PC-3 (cell line): Measurements from ENCODE around the gene CBX5. TPM values are rescaled to one million over a fixed set of nuclear protein-coding genes. Genes with fewer than 3 reads are reported as not detected.

Experiments used
- ATAC-seq: fragments of 200-7000 bp; cut with Tn5 transposase; 2 replicates; pipeline ENCODE4 v1.9.1; 2020; ENCODE audit warnings: mild to moderate bottlenecking, moderate library complexity
- BruUV-seq: library from RNA; stranded (reverse); fragments of 400-500 nt; replicated peaks from 2 replicates; lab custom pipeline; 2021; lab: Mats Ljungman, UMichigan
- CTCF ChIA-PET: fragments of 300-600 bp; sonication (Branson Sonifier 250); formaldehyde crosslinking; loops from one replicate; lab custom pipeline; 2022; ENCODE audit warnings: antibody characterized with exemption; lab: Charles Lee
- POLR2A ChIA-PET: fragments of 300-600 bp; sonication (Branson Sonifier 250); formaldehyde crosslinking; loops from one replicate; lab custom pipeline; 2022; ENCODE audit warnings: antibody characterized with exemption; ENCODE audit not compliant: unreplicated experiment; lab: Charles Lee
- DNase-seq: peaks from one replicate; pipeline ENCODE4 v3.0.0-alpha.2; 2015
- H2AFZ ChIP-seq: fragments of 300-600 bp; sonication (generic); 2 replicates; pipeline ENCODE4 v1.6.0; 2016; ENCODE audit warnings: antibody characterized with exemption, low read length
- H3F3A ChIP-seq: fragments of 300-600 bp; sonication (generic); one replicate; pipeline ENCODE4 v1.6.0; 2017; ENCODE audit warnings: antibody characterized with exemption, low read length, control low read depth, mild to moderate bottlenecking; ENCODE audit not compliant: unreplicated experiment
- H3K27ac ChIP-seq: fragments of 300-600 bp; sonication (generic); 2 replicates; pipeline ENCODE4 v1.5.1; 2016; ENCODE audit warnings: mild to moderate bottlenecking, low read length
- H3K27me3 ChIP-seq: fragments of 300-600 bp; sonication (generic); 2 replicates; pipeline ENCODE4 v1.6.1; 2016; ENCODE audit warnings: low read length, mixed read lengths
- H3K36me3 ChIP-seq: fragments of 300-600 bp; sonication (generic); 2 replicates; pipeline ENCODE4 v1.6.1; 2016; ENCODE audit warnings: low read depth, mixed run types, low read length, mixed read lengths
- H3K4me1 ChIP-seq: fragments of 300-600 bp; sonication (generic); 2 replicates; pipeline ENCODE4 v1.5.1; 2016; ENCODE audit warnings: low read length; ENCODE audit not compliant: insufficient read depth
- H3K4me2 ChIP-seq: fragments of 300-600 bp; sonication (generic); 2 replicates; pipeline ENCODE4 v1.6.0; 2016; ENCODE audit warnings: low read length
- H3K4me3 ChIP-seq: fragments of 300-600 bp; sonication (generic); 2 replicates; pipeline ENCODE4 v1.5.1; 2016; ENCODE audit warnings: mild to moderate bottlenecking, low read length, mixed read lengths
- H3K79me2 ChIP-seq: fragments of 300-600 bp; sonication (generic); 2 replicates; pipeline ENCODE4 v1.6.1; 2017; ENCODE audit warnings: low read length, mixed read lengths
- H3K9ac ChIP-seq: fragments of 300-600 bp; sonication (generic); 2 replicates; pipeline ENCODE4 v1.6.0; 2016; ENCODE audit warnings: mild to moderate bottlenecking, low read length
- H3K9me2 ChIP-seq: fragments of 300-600 bp; sonication (generic); replicated peaks from 2 replicates; pipeline ENCODE4 v1.6.1; 2016; ENCODE audit warnings: mixed run types, low read length, mixed read lengths
- H3K9me3 ChIP-seq: fragments of 300-600 bp; sonication (generic); 2 replicates; pipeline ENCODE4 v1.6.1; 2016; ENCODE audit warnings: low read length, mixed read lengths
- H4K20me1 ChIP-seq: fragments of 300-600 bp; sonication (generic); 2 replicates; pipeline ENCODE4 v1.6.1; 2016; ENCODE audit warnings: low read length, mixed read lengths
- EZH2 ChIP-seq: fragments of 300-600 bp; sonication (generic); IDR thresholded peaks from one replicate; pipeline ENCODE4 v1.6.1; 2017; ENCODE audit warnings: antibody characterized with exemption, mild to moderate bottlenecking, low read length; ENCODE audit not compliant: unreplicated experiment
- EZH2phosphoT487 ChIP-seq: fragments of 300-600 bp; sonication (generic); IDR thresholded peaks from 2 replicates; pipeline ENCODE4 v1.6.1; 2018; ENCODE audit warnings: mild to moderate bottlenecking, antibody characterized with exemption, low read length, borderline replicate concordance
- intact Hi-C: fragments of 100-400 bp; cut with micrococcal nuclease; formaldehyde crosslinking; loops from 2 replicates; pipeline ENCODE4 v1.9.0; 2023
- total RNA-seq: library from RNA; depleted of rRNA; stranded (reverse); fragments of >200 nt; gene quantifications from 2 replicates; pipeline ENCODE4 v1.2.3, GENCODE V29; 2014
- TF ChIP-seq, protein P1 (sequence below): fragments of 300-600 bp; sonication (generic); conservative IDR thresholded peaks from 2 replicates; pipeline ENCODE4 v1.5.1; 2017; ENCODE audit warnings: antibody characterized with exemption, low read depth, mild to moderate bottlenecking, low read length

Gene CBX5
- total RNA-seq, 1 experiment from 2014 or later: 14.9 TPM

DNA sequence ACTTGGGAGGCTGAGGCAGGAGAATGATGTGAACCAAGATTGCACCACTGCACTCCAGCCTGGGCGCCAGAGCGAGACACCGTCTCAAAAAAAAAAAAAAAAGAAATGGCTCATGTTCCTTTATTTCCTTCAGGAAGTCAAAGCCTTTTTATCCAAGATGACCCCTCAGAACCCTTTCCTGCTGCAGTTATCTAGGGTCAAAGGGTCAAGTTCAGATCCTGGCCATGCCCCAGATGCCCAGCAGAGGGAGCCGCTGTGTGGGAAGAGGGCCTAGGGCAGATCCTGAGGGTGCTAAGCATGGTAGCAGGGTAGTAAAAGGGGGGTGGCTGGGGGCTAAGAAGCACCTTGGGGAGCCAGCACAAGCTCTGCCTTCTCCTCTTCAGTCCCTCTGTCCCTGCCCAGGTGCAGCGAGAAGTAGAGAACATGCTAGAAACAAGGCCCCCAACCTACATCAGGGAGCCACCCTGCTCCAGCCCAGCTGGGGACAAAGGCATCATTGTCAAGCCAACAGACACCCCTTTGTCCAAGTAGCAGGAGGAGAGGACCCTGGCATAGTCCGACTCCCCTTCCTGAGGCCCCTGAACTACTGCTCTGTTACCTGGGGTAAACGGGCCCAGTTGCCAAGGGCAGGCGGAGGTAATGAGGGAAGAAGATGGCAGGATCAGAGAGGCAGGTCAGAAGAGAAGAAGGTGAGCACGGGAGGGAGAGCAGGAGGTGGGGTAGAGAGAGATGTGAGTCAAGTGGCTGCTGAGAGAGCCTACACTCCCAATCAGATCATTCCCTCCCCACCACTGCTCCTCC is 14.4 kb upstream of the CBX5 start:
- no peaks in the 10 kb centered on the region for H3K9me3 ChIP-seq
- no TSS peak for BruUV-seq
- CTCF ChIA-PET: interaction anchor here (0.6 to 0.7 kb wide), 3 partner anchors 10 to 31 kb away, joined by 3 to 10 read pairs (median 4); partner anchors contain the start of gene COPZ1
- intact Hi-C loops: loop anchor here (2.0 kb wide), 2 partner anchors 30 to 66 kb away; partner anchors contain the start of gene COPZ1
- peaks cover 2% of the 10 kb centered on the region; the same call in 1 of the 2 replicates for H3K36me3 ChIP-seq
- H3K4me3 ChIP-seq: no peak overlapping the region
- no peaks in the 10 kb centered on the region for H3F3A ChIP-seq
- H3K9ac ChIP-seq: no peak overlapping the region
- H3K4me2 ChIP-seq: no peak overlapping the region
- POLR2A ChIA-PET: no interaction called here
- ATAC-seq: peak; percentile 44
- H3K79me2 ChIP-seq: no peaks in the 10 kb centered on the region
- DNase-seq: peak; percentile 49
- no peaks in the 10 kb centered on the region for H3K9me2 ChIP-seq
- no peak overlapping the region for H3K27ac ChIP-seq
- no peak overlapping the region for H2AFZ ChIP-seq
- no peak for TF ChIP-seq EZH2
- TF ChIP-seq, protein P1, sequence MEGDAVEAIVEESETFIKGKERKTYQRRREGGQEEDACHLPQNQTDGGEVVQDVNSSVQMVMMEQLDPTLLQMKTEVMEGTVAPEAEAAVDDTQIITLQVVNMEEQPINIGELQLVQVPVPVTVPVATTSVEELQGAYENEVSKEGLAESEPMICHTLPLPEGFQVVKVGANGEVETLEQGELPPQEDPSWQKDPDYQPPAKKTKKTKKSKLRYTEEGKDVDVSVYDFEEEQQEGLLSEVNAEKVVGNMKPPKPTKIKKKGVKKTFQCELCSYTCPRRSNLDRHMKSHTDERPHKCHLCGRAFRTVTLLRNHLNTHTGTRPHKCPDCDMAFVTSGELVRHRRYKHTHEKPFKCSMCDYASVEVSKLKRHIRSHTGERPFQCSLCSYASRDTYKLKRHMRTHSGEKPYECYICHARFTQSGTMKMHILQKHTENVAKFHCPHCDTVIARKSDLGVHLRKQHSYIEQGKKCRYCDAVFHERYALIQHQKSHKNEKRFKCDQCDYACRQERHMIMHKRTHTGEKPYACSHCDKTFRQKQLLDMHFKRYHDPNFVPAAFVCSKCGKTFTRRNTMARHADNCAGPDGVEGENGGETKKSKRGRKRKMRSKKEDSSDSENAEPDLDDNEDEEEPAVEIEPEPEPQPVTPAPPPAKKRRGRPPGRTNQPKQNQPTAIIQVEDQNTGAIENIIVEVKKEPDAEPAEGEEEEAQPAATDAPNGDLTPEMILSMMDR: peak; percentile 84
- no peaks in the 10 kb centered on the region for H3K27me3 ChIP-seq
- H4K20me1 ChIP-seq: no peaks in the 10 kb centered on the region
- no peaks in the 10 kb centered on the region for H3K4me1 ChIP-seq

DNA sequence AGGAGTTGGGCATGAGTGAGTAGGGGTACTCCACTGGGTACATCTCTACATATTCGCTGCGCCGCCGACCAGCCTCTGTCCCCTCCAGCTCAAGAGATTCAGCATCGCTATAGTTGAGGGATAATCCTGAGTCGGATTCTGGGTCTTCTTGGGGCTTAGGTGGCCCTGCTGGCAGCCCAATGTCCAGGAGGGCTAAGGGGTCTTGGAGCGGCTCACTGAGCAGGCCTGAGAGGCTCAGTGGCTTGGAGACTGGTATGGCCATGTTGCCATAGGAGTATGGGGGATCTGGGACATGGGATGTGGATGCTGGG is 13.0 kb upstream of the CBX5 start:
- H3K9ac ChIP-seq: no peak overlapping the region
- no peaks in the 10 kb centered on the region for H3K27me3 ChIP-seq
- intact Hi-C loops: no loop called here
- H2AFZ ChIP-seq: no peak overlapping the region
- BruUV-seq: no TSS peak
- H3K9me2 ChIP-seq: no peaks in the 10 kb centered on the region
- no peaks in the 10 kb centered on the region for H3K9me3 ChIP-seq
- H3K4me3 ChIP-seq: no peak overlapping the region
- H3K36me3 ChIP-seq: peaks cover 2% of the 10 kb centered on the region; the same call in 1 of the 2 replicates
- H3K27ac ChIP-seq: no peak overlapping the region
- no peak overlapping the region for H3K4me2 ChIP-seq
- no peak for TF ChIP-seq EZH2
- no peak for TF ChIP-seq EZH2phosphoT487
- TF ChIP-seq, protein P1: no peak
- H3K4me1 ChIP-seq: no peaks in the 10 kb centered on the region
- H3F3A ChIP-seq: peaks cover 5% of the 10 kb centered on the region
- ChIA-PET CTCF (no interaction called here), POLR2A (no interaction called here)
- peaks cover 5% of the 10 kb centered on the region; the same call in 1 of the 2 replicates for H4K20me1 ChIP-seq
- no peaks in the 10 kb centered on the region for H3K79me2 ChIP-seq
- DNase-seq (no peak), ATAC-seq (no peak)
